GM18907 (cell line): Measurements from ENCODE around the gene TRIOBP.

Source experiments
- ATAC-seq: cut with Tn5 transposase; IDR thresholded peaks from one replicate; pipeline ENCODE4 v1.9.1; 2021; ENCODE audit warnings: mild to moderate bottlenecking, moderate library complexity; ENCODE audit not compliant: unreplicated experiment

TRIOBP gene

DNA sequence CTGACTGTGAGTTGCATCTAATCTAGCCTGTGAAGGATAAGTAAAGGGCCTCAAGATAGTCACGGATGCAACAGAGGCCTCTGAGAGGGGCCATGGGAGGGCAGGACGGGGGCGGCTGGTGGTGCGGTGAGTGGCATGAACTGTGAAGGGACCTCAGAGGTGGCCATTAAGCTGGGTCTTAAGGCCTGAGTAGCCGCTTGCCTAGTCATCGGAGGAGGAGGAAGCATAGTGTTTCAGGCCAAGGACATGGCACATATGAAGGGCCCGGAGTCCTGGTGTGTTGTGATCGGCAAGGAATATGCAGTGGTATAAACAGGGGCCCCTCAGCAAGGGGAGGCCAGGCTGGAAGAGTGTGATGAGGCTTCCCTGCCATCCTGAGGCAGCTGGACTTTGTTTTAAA, 51.8 kb downstream of the TRIOBP start:
- no peak for ATAC-seq

DNA sequence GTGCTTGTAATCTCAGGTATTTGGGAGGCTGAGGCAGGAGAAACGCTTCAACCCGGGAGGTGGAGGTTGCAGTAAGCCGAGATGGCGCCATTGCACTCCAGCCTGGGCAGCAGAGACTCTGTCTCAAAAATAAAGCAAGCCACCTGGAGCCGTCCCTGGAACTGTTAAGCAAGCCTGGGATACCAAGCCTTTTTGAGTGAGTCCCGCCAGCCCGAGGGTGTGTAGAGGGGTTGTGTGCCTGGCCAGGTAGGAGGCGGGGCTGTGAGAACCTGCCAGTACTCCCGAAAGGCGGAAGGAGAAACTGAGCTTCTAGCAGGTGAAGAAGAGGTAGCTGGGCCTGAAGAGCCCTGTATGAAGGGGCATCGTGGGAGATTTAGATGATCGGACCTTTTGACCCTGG, 52.4 kb downstream of the TRIOBP start:
- ATAC-seq: no peak

DNA sequence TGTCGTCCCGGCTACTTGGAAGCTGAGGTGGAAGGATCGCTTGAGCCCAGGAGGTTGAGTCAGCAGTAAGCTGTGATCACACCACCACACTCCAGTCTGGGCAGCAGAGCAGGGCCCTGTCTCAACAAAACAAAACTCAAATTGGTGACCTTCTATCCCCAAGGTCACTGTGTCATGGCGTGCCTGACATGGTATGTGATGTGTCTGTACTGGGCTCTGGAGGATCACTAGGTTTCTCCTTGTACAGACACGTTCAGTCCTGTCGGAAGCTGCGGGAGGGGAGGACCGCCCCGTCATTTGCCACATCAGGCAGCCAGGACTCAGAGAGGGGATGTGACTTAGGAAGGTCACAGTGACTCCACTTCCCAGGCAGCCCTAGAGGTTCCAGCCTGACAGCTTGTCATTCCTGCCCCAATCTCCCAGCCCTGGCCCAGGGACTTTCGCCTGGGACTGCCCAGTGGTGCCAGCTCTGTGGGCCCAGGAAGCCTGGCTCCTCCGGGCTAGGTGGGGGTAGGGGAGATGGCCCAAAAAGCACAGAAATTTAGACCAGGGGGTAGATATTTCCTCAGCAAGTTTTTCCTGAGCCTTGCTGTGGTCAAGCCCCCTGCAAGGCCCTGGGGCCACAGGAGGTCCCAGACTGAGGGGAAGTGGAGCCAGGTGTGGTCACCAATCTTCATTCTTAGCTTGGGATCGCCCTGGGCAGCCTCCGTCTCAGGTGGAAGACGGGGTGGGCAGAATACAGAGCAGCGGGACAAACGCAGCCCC, 53.2 kb downstream of the TRIOBP start:
- ATAC-seq: no peak

DNA sequence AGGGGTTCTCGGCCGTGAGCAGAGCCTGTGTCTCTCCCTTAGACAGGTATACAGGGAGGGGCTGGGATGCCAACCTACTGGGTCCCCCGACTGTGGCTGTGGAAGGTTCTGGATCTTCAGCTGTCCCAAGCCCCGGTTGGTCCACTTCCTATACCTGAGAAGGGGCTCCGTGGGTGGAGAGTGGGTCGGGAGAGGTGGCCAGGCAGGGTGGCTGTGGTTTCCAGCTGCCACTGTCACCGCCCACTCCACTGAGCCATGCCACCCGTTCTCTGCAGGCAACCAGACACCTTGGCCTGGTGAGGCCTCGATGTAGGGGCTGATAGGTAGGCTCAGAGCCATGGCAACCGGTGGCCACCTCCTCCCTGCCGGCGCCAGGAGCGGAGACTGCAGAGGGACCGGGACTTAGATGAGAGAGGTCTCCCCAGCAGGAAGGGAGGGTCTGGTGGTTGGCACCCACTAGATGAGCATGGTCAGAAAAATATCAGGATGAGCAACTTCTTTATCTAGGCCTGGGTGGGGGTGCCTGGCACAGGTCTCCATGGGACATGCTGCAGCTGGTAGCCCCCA, 53.8 kb downstream of the TRIOBP start:
- no peak for ATAC-seq

DNA sequence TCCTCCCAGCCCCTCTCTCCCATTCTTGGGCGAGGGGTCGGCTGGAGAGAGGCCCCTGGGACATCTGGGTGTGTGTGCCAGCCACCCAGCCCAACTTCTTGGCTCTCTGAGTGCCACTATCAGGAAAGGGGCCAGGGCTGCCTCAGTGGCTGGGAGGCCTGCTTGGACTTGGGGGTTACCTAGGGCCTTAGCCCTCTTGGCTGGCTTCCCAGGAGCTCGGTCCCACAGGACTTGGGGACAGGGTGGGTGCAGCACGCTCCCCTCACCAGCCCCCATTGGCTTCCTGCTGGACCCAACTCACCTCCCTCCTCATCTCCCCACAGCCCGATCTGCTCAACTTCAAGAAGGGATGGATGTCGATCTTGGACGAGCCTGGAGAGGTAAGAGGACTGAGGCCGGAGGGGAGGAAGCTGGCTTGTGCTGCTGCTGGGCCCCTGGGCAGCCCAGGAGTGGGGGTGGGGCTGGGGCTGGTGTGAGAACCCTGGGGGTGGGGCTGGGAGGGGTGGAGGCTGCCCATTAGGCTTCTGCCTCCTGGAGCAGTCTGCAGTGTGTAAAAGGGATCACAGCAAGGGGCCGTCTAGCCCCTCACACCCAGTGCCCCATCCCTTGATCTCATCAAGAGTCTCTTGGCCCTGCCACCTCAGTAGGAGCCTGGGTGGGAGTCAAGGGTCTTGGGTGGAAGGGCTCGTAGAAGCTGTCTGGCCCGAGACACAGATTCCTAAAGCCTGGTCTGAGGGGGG, 54.8 kb downstream of the TRIOBP start:
- no peak for ATAC-seq

DNA sequence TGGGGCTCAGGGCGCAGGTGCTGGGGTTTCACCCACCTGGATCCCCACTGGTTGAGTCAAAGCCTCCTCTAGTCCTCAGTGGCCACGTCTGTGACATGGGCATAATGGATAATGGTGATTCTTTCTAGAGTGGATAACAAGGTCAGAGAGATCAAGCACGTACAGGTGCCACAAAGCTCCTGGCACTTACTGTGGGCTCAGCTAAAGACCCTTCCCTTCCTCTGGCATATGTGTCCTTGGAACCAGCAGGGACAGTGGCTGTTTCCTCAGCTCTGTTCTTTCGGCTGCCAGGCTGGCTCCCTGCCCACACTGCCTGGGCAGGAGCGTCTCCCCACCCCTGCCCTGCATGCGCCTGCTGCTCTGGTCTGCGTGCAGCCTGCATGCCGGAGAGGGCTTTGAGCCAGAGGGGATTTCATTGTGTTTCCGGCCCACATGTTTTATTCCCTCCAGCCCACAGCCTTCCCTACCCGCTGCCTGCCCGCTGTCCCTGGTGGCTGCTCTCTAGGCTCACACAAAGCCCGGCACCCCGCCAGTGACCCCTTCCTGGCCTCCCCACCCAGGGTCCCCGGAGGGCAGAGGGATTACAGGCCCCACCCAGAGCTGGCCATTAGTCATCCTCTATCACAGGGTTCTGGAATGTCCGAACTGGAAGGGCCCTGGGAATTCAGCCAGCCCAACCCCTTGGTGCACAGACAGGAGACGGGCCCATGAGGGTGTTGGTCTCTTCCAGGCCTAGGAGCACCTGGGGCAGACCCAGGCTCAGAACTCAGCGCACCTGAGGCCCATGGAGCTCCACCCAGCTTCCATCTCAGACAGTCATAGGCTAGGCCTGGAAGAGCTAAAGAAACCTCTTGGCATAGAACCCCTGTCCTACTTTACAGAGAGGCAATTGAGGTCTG, 55.6 kb downstream of the TRIOBP start:
- no peak for ATAC-seq

DNA sequence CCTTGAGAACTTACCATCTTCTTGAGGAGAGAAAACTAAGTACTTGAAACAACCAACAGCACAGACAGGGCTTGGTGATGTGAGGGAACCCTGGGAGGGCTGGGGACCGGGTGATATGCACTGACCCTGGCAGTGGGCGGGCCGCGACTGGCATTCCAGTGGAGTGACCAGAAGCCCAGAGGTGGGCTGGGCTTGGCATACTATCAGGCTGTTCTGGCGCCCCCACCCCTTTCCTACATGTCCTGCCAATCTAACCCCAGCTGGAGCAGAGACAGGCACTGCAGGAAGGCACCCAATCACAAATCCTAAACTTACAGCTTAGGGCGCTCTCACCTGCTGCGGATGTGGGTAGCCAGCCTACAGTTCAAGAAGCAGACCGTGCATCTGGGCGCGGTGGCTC, 56.9 kb downstream of the TRIOBP start:
- no peak for ATAC-seq

DNA sequence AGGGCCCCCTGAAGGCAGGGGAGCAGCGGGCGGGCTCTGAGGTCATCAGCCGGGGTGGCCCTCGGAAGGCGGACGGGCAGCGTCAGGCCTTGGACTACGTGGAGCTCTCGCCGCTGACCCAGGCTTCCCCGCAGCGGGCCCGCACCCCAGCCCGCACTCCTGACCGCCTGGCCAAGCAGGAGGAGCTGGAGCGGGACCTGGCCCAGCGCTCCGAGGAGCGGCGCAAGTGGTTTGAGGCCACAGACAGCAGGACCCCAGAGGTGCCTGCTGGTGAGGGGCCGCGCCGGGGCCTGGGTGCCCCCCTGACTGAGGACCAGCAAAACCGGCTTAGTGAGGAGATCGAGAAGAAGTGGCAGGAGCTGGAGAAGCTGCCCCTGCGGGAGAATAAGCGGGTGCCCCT, 60.8 kb downstream of the TRIOBP start:
- ATAC-seq: no peak

DNA sequence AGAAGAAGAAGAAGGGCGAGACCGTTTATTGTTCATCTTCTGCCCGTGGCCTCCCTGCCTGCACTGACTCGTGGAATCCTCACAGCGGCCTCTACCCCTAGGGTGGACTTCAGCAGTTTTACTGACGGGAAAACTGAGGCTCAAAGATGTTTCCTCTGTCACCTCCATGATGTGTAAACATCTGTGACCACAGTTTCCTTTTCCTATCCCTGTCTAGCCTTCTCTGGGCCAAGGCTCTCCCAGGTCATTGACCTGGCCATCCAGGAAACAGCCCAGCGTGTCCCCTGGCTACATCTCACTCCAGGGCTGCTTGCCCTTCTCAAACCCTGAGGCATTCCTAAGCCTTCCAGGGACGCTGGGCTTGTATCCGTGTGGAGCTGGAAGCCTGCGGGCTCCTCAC, 61.8 kb downstream of the TRIOBP start:
- no peak for ATAC-seq

DNA sequence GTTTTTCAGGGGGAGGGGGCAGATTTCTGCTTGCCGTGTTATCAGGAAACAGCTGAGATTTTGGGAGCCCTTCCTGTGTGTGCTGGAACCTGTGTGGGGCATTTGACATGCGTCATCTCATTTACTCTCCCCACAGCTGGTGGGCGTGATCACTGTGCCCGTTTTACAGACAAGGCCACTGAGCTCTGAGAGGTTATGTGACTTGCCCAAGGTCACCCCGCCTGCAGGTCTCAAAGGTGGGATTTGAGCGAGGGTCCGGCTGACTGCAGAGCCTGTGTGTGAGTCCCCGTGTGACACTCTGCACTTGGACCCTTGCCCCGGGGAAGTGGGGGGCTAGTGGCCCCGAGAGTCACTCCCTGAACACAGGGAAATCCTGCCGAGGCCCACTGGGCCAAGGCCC, 62.4 kb downstream of the TRIOBP start:
- ATAC-seq: no peak

DNA sequence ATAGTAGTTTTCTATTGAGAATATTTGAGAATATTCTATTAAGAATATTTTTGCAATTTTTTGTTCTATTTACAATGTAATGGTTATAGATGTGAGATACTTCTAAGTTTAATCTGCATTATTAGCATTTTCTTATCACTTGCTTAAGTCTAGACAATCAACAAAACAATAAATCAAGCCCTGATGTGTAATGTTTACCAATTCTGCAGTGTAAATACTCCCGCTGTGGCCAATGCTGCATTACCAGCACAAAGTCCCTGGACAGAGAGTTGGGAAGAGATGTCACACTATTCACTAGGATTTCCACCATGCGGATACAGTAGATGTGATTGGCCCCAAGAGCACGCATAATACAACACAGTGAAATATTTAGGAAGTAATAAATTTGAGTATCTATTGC, 63.3 kb downstream of the TRIOBP start:
- no peak for ATAC-seq

DNA sequence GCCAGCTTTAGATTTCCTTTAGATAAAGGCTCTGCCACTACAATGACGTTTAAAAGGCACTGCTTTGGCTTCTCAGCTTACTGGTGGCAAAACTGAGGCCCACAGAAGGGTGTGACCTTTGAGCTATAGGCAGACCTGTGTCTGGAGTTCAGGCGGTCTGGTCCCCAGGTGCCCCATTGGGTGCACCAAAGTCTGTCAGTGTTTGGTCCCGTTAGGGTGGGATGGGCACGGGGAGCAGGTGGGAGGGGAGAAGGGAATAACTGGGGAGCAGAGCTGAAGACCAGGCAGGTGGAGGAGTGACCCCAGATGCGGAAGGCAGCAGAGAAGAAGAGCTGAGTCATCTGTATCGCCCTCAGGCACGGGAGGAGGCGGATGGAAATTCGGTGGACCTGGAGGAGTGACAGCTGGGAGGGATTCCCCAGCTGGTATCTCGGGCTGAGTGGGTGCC, 65.6 kb downstream of the TRIOBP start:
- no peak for ATAC-seq

DNA sequence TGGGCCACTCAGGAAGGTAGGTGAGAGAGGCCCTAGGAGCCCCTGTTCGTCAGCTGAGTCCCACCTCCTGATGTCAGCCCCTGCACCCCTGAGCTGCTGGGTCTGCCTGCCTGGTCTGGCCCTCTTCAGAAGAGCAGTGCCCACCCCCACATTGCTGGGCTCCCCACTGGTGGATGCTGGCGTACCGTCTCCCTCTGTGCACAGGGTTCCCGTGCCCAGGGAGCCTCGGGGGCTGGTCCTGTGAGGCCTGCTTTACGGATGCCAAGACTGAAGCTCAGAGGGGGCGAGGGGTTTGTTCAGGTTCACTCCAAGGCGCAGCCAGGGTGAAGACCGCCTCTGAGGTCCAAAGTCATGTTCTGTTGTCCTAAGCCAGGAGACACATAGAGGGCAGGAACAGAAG, 66.2 kb downstream of the TRIOBP start:
- ATAC-seq: no peak

DNA sequence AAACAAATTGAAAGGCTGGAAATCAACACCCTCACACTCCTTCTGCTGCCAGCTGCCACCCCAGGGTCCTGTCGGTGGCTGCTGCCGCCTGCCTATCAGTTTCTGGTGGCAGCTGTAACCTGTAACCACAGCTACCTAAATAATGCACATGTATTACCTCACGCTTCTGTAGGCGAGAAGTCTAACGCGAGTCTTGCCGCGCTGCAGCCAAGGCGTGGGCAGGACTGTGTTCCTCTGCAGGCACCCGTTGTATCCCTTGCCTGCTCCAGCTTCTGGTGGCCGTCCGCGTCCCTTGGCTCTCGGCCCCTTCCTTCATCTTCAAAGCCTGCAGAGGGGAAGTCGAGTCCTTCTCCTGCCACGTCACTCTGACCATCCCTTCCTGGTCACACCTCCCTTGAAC, 66.8 kb downstream of the TRIOBP start:
- ATAC-seq: no peak

DNA sequence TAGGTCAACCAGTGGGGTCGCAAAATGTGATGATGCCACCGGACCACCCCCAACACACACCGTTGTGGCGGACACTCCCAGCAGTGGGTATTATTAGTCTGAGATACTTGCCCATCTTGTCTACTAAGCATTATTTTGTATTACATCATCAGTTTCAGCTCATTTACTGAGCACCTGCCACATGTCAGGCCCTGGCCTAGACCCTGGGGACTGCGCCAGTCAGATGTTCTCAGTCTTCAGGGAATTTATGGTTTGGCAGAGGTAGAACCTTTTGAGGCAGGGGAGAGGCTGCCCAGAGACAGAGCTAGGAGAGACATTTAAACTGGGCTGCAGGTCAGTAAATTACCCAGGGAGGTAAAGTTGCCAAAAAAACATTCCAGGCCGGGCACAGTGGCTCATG, 67.8 kb downstream of the TRIOBP start:
- no peak for ATAC-seq

DNA sequence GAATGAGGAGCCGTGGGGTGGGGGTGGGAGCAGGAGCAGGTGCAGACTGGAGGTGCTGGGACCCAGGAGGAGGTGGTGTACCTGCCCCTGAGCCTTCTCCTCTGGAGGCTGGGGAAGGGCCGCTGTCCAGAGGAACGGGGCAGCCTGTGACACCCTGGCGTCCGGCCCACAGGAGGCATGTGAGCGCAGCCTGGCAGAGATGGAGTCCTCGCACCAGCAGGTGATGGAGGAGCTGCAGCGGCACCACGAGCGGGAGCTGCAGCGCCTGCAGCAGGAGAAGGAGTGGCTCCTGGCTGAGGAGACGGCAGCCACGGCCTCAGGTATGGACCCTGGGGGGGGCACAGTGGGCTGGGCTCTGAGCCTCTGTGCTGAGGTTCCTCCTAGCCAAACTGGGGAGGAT, 68.7 kb downstream of the TRIOBP start:
- ATAC-seq: no peak

DNA sequence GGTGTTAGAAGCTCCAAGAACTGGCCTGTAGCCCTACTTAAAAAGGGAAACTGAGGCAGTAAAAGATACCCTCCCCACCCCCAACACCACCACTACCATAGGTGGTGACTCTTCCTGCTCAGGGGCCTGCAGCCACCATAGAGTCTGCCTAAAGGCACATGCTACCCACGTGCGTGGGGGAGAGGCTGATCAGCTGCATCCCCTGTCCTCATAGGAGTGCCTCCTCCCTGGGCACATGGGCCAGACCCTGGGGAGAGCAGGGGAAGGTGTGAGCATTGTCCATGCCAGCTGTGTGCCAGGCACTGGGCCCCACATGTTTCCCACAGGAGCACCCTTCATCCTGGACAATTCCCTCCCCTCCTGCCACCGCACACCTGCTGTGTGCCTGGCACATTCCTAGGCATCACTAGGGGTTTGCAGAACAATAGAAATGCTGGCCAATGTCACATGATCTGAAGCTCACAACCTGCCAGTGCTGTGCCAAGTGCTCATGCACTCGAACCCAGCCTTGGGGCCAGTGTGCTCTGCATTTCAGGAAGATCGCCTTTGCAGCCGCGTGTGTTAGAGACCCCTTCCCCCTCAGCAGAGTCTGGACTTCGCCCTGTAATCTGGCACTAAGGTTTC, 69.2 kb downstream of the TRIOBP start:
- no peak for ATAC-seq

DNA sequence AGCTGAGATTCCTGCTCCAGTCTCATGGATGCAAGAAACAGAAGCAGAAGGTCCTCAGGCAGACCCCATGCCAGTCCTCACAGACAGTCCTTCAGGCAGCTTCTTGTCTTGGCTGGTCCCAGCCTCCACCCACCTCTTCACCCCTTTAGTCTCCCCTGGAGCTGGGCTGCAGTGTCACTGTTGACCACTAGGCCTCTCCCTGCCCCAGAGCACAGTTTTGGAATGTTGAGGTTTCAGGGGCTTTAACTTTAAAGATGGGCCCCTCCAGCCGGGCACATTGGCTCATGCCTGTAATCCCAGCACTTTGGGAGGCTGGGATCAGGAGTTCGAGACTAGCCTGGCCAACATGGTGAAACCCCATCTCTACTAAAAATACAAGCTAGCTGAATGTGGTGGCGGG, 71.4 kb downstream of the TRIOBP start:
- no peak for ATAC-seq

DNA sequence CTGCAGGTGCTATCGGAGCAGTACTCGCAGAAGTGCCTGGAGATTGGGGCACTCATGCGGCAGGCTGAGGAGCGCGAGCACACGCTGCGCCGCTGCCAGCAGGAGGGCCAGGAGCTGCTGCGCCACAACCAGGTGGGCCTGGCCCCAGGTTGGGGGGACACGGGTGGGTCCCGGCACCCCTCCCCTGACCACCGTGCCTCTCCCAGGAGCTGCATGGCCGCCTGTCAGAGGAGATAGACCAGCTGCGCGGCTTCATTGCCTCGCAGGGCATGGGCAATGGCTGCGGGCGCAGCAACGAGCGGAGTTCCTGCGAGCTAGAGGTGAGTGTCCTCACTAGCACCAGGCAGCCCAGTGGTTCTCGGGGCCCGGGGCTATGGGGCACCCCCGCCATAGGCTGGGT, 72.2 kb downstream of the TRIOBP start:
- ATAC-seq: no peak

DNA sequence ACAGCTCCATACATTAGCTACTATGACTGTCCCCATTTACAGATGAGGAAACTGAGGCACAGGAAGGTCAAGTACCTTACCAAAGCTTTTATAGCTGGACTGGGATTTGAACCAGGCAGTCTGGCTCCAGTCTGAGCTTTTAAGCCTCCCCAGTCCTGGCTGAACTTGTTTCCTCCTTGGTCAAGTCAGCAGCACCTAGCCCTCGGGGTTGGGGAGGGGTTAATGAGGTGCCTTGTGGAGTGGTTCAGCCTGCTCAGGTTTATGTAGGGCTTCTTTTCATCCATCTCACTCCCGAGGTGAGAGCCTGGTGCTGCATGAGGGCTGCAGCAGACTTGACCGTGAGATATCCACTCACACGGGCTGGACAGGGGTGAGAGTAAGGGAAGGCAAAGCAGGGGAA, 74.2 kb downstream of the TRIOBP start:
- no peak for ATAC-seq
